GM18951 (cell line): ENCODE measurements around the gene IZUMO1.
A peak's percentile ranks its signal among the peaks of the same experiment; 100 is the strongest.
"Not testable (repeated sequence)": the region's sequence is repeated elsewhere in the genome, so short reads cannot be mapped to it uniquely, and the experiment has no call there.

Experiments
- POLR2A ChIP-seq: IDR thresholded peaks from 4 replicates; pipeline ENCODE4 v1.6.1; 2011; ENCODE audit warnings: mild to moderate bottlenecking; ENCODE audit not compliant: insufficient read length, insufficient read depth; ENCODE audit errors: extremely low read depth
- in situ Hi-C: fragments of 300-500 bp; cut with MboI; formaldehyde crosslinking; loops from one replicate; pipeline ENCODE4 v1.12.0; 2022; ENCODE audit warnings: low sequenced_read_pairs, mixed read lengths, inconsistent platforms; ENCODE audit not compliant: unreplicated experiment

The IZUMO1 gene

GRCh38 chr19:48746738-48747575, at the start of gene IZUMO1:
Gene IZUMO1 (minus strand): TSS chr19:48746909. CDS start chr19:48745859, 1,050 bp downstream.
- in situ Hi-C loops, result no loop called here
- no peak for TF ChIP-seq POLR2A

DNA sequence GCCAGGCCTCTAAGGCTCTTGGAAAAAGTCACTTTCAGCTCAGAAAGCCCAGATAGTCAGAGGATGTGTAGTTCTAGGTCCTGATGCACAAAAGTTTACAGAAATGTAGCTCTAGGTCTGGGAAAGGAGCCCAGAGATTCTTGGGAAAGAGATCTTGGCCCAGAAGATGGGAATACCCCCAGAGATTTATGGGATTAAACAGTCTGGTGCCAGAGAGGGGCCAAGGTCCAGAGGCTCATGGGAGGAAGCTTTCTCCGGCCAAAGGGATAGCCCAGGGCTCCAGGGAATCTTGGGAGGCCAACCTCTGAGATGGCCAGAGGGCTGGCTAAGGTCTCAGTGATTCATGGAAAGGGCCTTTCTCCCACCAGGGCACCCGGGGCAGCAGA, 49.0 kb upstream of the IZUMO1 start:
- in situ Hi-C loops, result no loop called here
- TF ChIP-seq POLR2A, result no peak

- in situ Hi-C loops, result no loop called here
- TF ChIP-seq POLR2A, result peak; percentile 44
Observed at GRCh38 chr19:48795055-48795684, 48.5 kb upstream of the IZUMO1 start.

DNA sequence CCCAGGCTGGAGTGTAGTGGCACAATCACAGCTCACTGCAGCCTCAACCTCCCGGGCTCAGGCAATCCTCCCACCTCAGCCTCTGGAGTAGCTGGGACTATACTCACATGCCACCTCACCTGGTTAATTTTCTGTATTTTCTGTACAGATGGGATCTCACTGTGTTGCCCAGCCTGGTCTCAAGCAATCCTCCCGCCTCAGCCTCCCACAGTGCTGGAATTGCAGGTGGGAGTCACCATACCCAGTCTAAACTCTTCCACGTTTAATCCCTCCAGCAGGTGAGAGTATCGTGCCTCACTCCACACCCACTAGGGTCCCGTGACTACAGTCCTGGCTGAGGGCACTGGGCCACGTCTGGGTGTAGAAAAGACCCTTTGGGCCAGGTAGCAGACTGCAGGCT, 47.6 kb upstream of the IZUMO1 start:
- no peak for TF ChIP-seq POLR2A

GRCh38 chr19:48793271-48793670, 46.6 kb upstream of the IZUMO1 start:
- in situ Hi-C loops, result loop anchor here (5.0 kb wide), 1 partner anchor 44 kb away; the partner anchor contains the start of gene HSD17B14
- no peak for TF ChIP-seq POLR2A

More for the DNA sequence above, 47.6 kb upstream of the IZUMO1 start:
- in situ Hi-C loops, result loop anchor here (5.0 kb wide), 1 partner anchor 43 kb away; the partner anchor contains the start of gene HSD17B14

DNA sequence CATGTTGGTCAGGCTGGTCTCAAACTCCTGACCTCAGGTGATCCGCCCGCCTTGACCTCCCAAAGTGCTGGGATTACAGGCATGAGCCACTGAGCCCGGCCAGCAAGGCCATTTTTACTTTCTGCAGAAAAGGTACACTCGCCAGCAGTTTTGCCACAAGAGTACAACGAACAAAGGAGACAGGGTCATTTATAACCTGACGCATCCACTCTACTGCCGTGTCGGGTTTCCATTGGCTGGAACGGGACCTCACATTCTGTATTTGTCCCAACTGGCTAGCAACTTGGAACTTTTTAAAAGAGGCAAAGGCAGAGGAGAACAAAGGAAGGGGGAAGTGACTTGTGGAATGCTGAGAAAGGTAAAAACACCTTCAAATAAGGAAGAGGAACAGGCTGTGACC, 40.6 kb upstream of the IZUMO1 start:
- in situ Hi-C loops, result not testable (repeated sequence)

- in situ Hi-C loops, result not testable (repeated sequence)
Observed at GRCh38 chr19:48786422-48786821, 39.7 kb upstream of the IZUMO1 start.

DNA sequence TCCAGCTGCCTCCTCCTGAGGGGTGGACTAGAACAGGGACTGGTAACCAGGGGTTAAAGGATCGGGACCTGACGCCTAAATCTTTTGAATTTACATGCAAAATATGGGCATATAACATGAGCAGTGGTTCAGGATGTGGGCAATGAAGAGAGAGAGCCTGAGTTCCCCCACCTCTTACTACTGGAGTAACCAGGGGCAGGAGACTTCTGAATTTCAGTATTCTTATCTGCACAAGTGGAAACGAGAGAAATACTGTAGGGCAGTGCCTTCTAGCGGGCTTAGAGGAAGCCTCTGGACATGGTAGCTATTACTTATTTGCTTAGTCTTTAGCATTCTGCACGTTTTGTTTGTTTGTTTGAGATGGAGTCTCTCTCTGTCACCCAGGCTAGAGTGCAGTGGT, 37.8 kb upstream of the IZUMO1 start:
- in situ Hi-C loops, result no loop called here
- TF ChIP-seq POLR2A, result no peak

DNA sequence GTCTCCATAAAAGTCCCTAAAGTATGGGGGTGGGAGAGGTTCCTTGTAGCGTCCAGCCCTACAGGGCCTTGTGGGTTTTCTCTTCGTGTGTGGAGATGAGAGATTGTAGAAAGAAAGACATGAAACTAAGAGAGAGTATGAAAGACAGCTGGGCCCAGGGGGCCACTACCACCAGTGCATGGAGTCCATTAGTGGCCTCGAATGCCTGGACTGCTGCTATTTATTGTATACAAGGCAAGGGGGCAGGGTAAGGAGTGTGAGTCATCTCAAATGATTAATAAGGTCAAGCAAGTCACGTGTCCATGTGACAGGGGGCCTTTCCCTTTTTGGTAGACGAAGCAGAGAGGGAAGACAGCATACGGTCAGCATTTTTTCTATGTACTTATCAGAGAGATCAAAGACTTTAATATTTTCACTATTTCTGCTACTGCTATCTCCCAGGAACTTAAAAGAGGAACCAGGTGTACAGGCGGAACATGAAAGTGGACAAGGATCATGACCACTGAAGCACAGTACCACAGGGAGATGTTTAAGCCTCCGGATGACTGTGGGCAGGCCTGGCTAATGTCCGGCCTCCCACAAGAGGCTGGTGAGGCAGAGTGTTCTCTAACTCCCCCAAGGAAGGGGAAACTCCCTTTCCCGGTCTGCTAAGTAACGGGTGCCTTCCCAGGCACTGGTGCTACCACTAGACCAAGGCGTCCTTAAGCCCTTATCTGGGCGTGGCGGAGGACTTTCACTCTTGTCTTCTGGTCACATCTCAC, 34.1 kb upstream of the IZUMO1 start:
- in situ Hi-C loops, result no loop called here
- TF ChIP-seq POLR2A, result no peak

- in situ Hi-C loops, result no loop called here
- TF ChIP-seq POLR2A, result no peak
Observed at GRCh38 chr19:48779636-48780035, 32.9 kb upstream of the IZUMO1 start.

GRCh38 chr19:48777720-48778119, 31.0 kb upstream of the IZUMO1 start:
- in situ Hi-C loops, result no loop called here
- no peak for TF ChIP-seq POLR2A

DNA sequence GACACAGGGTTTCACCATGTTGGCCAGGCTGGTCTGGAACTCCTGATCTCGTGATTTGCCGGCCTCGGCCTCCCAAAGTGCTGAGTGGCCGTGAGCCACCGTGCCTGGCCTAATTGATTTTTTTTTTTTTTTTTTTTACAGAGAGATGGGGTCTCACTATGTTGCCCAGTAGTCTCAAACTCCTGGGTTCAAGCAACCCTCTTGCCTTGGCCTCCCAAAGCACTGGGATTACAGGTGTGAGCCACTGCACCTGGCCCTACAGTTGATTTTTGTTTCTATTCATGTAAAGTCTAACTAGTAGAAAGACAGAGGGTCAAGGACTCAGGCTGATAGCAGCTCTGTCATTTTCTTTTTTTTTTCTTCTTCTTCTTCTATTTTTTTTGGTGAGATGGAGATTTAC, 30.4 kb upstream of the IZUMO1 start:
- in situ Hi-C loops, result no loop called here
- TF ChIP-seq POLR2A, result no peak

DNA sequence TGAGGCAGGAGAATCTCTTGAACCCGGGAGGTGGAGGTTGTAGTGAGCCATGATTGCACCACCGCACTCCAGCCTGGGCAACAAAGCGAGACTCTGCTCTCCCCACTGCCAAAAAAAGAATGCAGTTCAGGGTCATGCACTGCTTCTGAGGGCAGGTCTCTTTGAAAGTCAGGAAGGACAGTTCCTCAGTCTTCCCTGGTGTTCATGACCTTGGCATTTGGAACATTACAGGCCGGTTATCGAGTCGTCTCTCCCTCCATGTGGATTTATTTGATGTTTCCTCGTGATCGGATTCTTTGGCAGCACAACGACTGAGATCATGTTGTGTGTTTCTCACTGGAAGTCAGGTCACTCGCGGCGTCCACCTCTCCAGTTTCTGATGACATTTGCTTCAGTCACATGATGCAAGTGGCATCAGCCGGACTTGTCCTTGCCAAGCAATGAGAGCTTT, 25.8 kb upstream of the IZUMO1 start:
- TF ChIP-seq POLR2A, result no peak
- in situ Hi-C loops, result no loop called here
